HepG2 (cell line): ENCODE data around the gene SERPINB13.

ENCODE experiments used
- HMGXB4 ChIP-seq, 2 experiments: sonication (generic) in 1 of 2; formaldehyde crosslinking in 1 of 2; IDR thresholded peaks; 2 replicates each; pipeline versions ENCODE4 v1.4.0 to v1.6.1; 2018 to 2020; ENCODE audit warnings: missing genetic modification reagents in 2 of 2, borderline replicate concordance in 1 of 2, low read depth in 1 of 2, mild to moderate bottlenecking in 1 of 2, missing biosample characterization in 1 of 2
- JUNB ChIP-seq: sonication (generic); formaldehyde crosslinking; IDR thresholded peaks from 2 replicates; pipeline ENCODE4 v1.8.0; 2022; ENCODE audit warnings: missing genetic modification reagents, mild to moderate bottlenecking, borderline replicate concordance
- SUZ12 ChIP-seq: fragments of 150-350 bp; IDR thresholded peaks from 2 replicates; pipeline ENCODE4 v1.6.1; 2014; ENCODE audit warnings: low read depth, low read length
- TCF7L2 ChIP-seq: IDR thresholded peaks from 2 replicates; pipeline ENCODE4 v1.6.1; 2011; ENCODE audit warnings: mild to moderate bottlenecking, low read depth, low read length, moderate library complexity
- ZFP82 ChIP-seq: sonication (generic); formaldehyde crosslinking; IDR thresholded peaks from 2 replicates; pipeline ENCODE4 v1.5.1; 2020; ENCODE audit warnings: mild to moderate bottlenecking, missing genetic modification reagents, borderline replicate concordance
- ZNF335 ChIP-seq: sonication (generic); formaldehyde crosslinking; IDR thresholded peaks from 2 replicates; pipeline ENCODE4 v1.4.0; 2020; ENCODE audit warnings: missing genetic modification reagents
- ZNF660 ChIP-seq: sonication (generic); formaldehyde crosslinking; IDR thresholded peaks from 2 replicates; pipeline ENCODE4 v1.5.1; 2020; ENCODE audit warnings: mild to moderate bottlenecking, low read depth, missing genetic modification reagents, borderline replicate concordance

- TF ChIP-seq ZNF660 (CRISPR knock-in tag): no peak
- TF ChIP-seq SUZ12: no peak
- no peak for TF ChIP-seq JUNB (CRISPR knock-in tag)
- TF ChIP-seq ZNF335: no peak
- no peak for TF ChIP-seq TCF7L2
- no peak for TF ChIP-seq HMGXB4 (CRISPR knock-in tag; IDR thresholded peaks at IDR 0.05; ENCODE audit: borderline replicate concordance in 1 of 2, low read depth in 1 of 2)
- TF ChIP-seq ZFP82 (CRISPR knock-in tag): no peak
Measured at GRCh38 chr18:63626431-63626830, 39.3 kb downstream of the SERPINB13 start.
